Raji (cell line): ENCODE results near the gene FOXN4.

Experiments used
- POLR2A ChIP-seq: IDR thresholded peaks from 2 replicates; pipeline ENCODE4 v1.6.1; 2011; ENCODE audit warnings: low read depth, low read length, control low read depth; ENCODE audit not compliant: insufficient read depth

FOXN4 gene

GRCh38 chr12:109308534-109309380 is at the start of gene FOXN4:
TSS of gene FOXN4 (minus strand) at chr12:109309284. CDS start at chr12:109308321, 963 bp downstream.
- no peak for TF ChIP-seq POLR2A

GRCh38 chr12:109358154-109358869 is 49.2 kb upstream of the FOXN4 start:
- no peak for TF ChIP-seq POLR2A

- TF ChIP-seq POLR2A: no peak
These were observed 47.9 kb upstream of the FOXN4 start for GRCh38 chr12:109357032-109357431.

- TF ChIP-seq POLR2A: no peak
These were observed 47.5 kb upstream of the FOXN4 start for GRCh38 chr12:109356577-109356976.

- no peak for TF ChIP-seq POLR2A
These were observed 43.1 kb upstream of the FOXN4 start for GRCh38 chr12:109352184-109352583.

- no peak for TF ChIP-seq POLR2A
These were observed 38.5 kb upstream of the FOXN4 start, which contains the start of gene MYO1H for GRCh38 chr12:109347589-109347988. TSS of gene MYO1H (plus strand) at chr12:109347900. CDS start at chr12:109347961, 61 bp downstream.

- TF ChIP-seq POLR2A: no peak
These were observed 37.8 kb upstream of the FOXN4 start for GRCh38 chr12:109346920-109347319.

- no peak for TF ChIP-seq POLR2A
These were observed 36.3 kb upstream of the FOXN4 start for GRCh38 chr12:109345428-109345827.

GRCh38 chr12:109343677-109344076 is 34.6 kb upstream of the FOXN4 start:
- no peak for TF ChIP-seq POLR2A

GRCh38 chr12:109336593-109336992 is 27.5 kb upstream of the FOXN4 start:
- TF ChIP-seq POLR2A: no peak

- no peak for TF ChIP-seq POLR2A
These were observed 25.8 kb upstream of the FOXN4 start for GRCh38 chr12:109334887-109335286.

GRCh38 chr12:109331301-109331952 is 22.3 kb upstream of the FOXN4 start:
- TF ChIP-seq POLR2A: no peak

- no peak for TF ChIP-seq POLR2A
These were observed 21.5 kb upstream of the FOXN4 start for GRCh38 chr12:109330282-109331230.

- no peak for TF ChIP-seq POLR2A
These were observed 20.6 kb upstream of the FOXN4 start for GRCh38 chr12:109329686-109330085.
